ENCODE data around the gene GET4. TPM values are rescaled to one million over a fixed set of nuclear protein-coding genes. Genes with fewer than 3 reads are reported as not detected.

The GET4 gene
- total and polyA plus RNA-seq, 10 of the 15 experiments (the other 5 are each of a cell fraction or from before 2014, with no cell fraction given), result 0.66 to 73.8 (median 34.0) TPM

- POLR2A ChIA-PET, result interaction anchor here (1.2 to 1.9 kb wide), 3 partner anchors 13 to 65 kb away, joined by 9 to 13 read pairs (median 13); no protein-coding TSS in a partner anchor
- 18% methylated on average over 51 of the region's 58 CpGs for WGBS (ENCODE audit: insufficient coverage, insufficient replicate concordance, low lambda C conversion rate, missing lambda C conversion rate)
- TF ChIP-seq SMC3 (IDR thresholded peaks at IDR 0.05; ENCODE audit: borderline replicate concordance, low read length) (no peak), REST (IDR thresholded peaks at IDR 0.05; ENCODE audit: low read depth, low read length) (no peak), PAX5 (IDR thresholded peaks at IDR 0.05; ENCODE audit: borderline replicate concordance, low read depth, low read length) (peak; percentile 25; the same call in 1 of the 2 replicates), IKZF2 (IDR thresholded peaks at IDR 0.05) (peak in 1 of 2 experiments; percentile 26; a peak in 2 of 4 replicates), SPI1 (IDR thresholded peaks at IDR 0.05; ENCODE audit: borderline replicate concordance, insufficient read depth, low read depth, low read length) (peak; percentile 67; the same call in 1 of the 2 replicates), GATAD2B (conservative IDR thresholded peaks at IDR 0.05; ENCODE audit: low read depth) (peak; percentile 35; the same call in 1 of the 2 replicates), BCL3 (IDR thresholded peaks at IDR 0.05; ENCODE audit: borderline replicate concordance, insufficient read depth, low read depth, low read length, poor library complexity, severe bottlenecking) (no peak), STAT1 (conservative IDR thresholded peaks at IDR 0.05) (no peak), MEF2A (IDR thresholded peaks at IDR 0.05; ENCODE audit: insufficient read depth, low read depth, low read length) (no peak), EED (IDR thresholded peaks at IDR 0.05; ENCODE audit: low read depth) (0 out of 2 replicates have a peak, but pooled peaks have one; percentile 14), SMARCA5 (IDR thresholded peaks at IDR 0.05) (0 out of 2 replicates have a peak, but pooled peaks have one; percentile 22), MLLT1 (IDR thresholded peaks at IDR 0.05) (0 out of 2 replicates have a peak, but pooled peaks have one; percentile 61), CREM (IDR thresholded peaks at IDR 0.05; ENCODE audit: low read depth) (no peak), BHLHE40 (IDR thresholded peaks at IDR 0.05; ENCODE audit: borderline replicate concordance in 1 of 2, low read depth in 2 of 2, low read length in 1 of 2) (peak; percentile 92 to 93)
Measured at GRCh38 chr7:909358-910329, 33.3 kb downstream of the GET4 start.

More at GRCh38 chr7:909358-910329, 33.3 kb downstream of the GET4 start:
- intact Hi-C loops (cut with micrococcal nuclease; ENCODE audit: unreplicated experiment), result loop anchor here (1.0 to 10.0 kb wide), 5 partner anchors 13 to 155 kb away; partner anchors contain the start of gene ADAP1
- peak overlapping the region; percentile 87 for H3K4me2 ChIP-seq (ENCODE audit: control insufficient read depth, insufficient read depth)
- DNase-seq (ENCODE audit: low read depth, low spot score) (no peak), ATAC-seq (peak; percentile 69), FAIRE-seq (peak; percentile 85)
- CTCF ChIA-PET, result interaction anchor here (0.6 to 3.9 kb wide), 17 partner anchors 13 to 158 kb away, joined by 3 to 31 read pairs (median 6); partner anchors contain the start of gene ADAP1
- no peaks in the 10 kb centered on the region for H3K27me3 ChIP-seq (replicated peaks in 1 of 2; ENCODE audit: control insufficient read depth in 2 of 2, insufficient read depth in 2 of 2, low read length in 1 of 2)
- SMC1A ChIA-PET (ENCODE audit: uncharacterized antibody, unreplicated experiment), result interaction anchor here (0.8 to 4.2 kb wide), 14 partner anchors 12 to 266 kb away, joined by 3 to 31 read pairs (median 6); partner anchors contain the start of gene ADAP1
- in situ Hi-C loops (cut with MboI), result no loop called here
- H3K36me3 ChIP-seq (ENCODE audit: control insufficient read depth in 2 of 2, insufficient read depth in 2 of 2, low read length in 1 of 2), result peaks cover 0 to 5% of the 10 kb centered on the region in 2 experiments; a peak in 2 of 4 replicates
- no TSS peak for BruUV-seq (replicated peaks)
- H2AFZ ChIP-seq (ENCODE audit: control insufficient read depth, low read depth, low read length), result peak overlapping the region; percentile 44; the same call in 1 of the 2 replicates
- H3K79me2 ChIP-seq (ENCODE audit: control insufficient read depth, insufficient read depth, low read length), result no peaks in the 10 kb centered on the region; the same call in none of the 2 replicates
- H3K9ac ChIP-seq (ENCODE audit: control insufficient read depth, insufficient read depth, low read length), result peak overlapping the region; percentile 28; the same call in 1 of the 2 replicates
- peak overlapping the region; percentile 51; the same call in 1 of the 2 replicates for H3K4me3 ChIP-seq
- no peaks in the 10 kb centered on the region for H3K9me3 ChIP-seq (replicated peaks; ENCODE audit: control insufficient read depth, insufficient read depth, low read length)
- RAD21 ChIA-PET (ENCODE audit: unreplicated experiment), result interaction anchor here (0.6 to 3.1 kb wide), 19 partner anchors 8 to 270 kb away, joined by 3 to 20 read pairs (median 7); no protein-coding TSS in a partner anchor
- H4K20me1 ChIP-seq (ENCODE audit: control insufficient read depth, insufficient read depth), result no peaks in the 10 kb centered on the region
- peak overlapping the region; percentile 38 for H3K27ac ChIP-seq (ENCODE audit: control insufficient read depth, insufficient read depth)
- H3K4me1 ChIP-seq (ENCODE audit: control insufficient read depth, insufficient read depth, low read length), result peaks cover 16% of the 10 kb centered on the region
